HG02840 (cell line): ENCODE data around the gene RHEB.
A peak's percentile ranks its signal among the peaks of the same experiment; 100 is the strongest.

ENCODE experiments used
- ATAC-seq: cut with Tn5 transposase; IDR thresholded peaks from one replicate; pipeline ENCODE4 v1.9.1; 2021; ENCODE audit warnings: mild to moderate bottlenecking, moderate library complexity, moderate number of reproducible peaks; ENCODE audit not compliant: unreplicated experiment, low FRiP score

The RHEB gene

GRCh38 chr7:151481650-151482505, 37.8 kb downstream of the RHEB start:
- no peak for ATAC-seq

GRCh38 chr7:151477867-151478266, 41.8 kb downstream of the RHEB start:
- no peak for ATAC-seq

- peak; percentile 43 for ATAC-seq
These were observed 46.9 kb downstream of the RHEB start for GRCh38 chr7:151472644-151473380.

- no peak for ATAC-seq
These were observed 49.0 kb downstream of the RHEB start for GRCh38 chr7:151470711-151471110.

- no peak for ATAC-seq
These were observed 50.4 kb downstream of the RHEB start for GRCh38 chr7:151469281-151469680.

- ATAC-seq, result no peak
These were observed 51.3 kb downstream of the RHEB start for GRCh38 chr7:151468217-151469018.

- no peak for ATAC-seq
These were observed 54.5 kb downstream of the RHEB start for GRCh38 chr7:151465169-151465568.

GRCh38 chr7:151462306-151462779, 57.4 kb downstream of the RHEB start:
- no peak for ATAC-seq

- ATAC-seq, result no peak
These were observed 57.8 kb downstream of the RHEB start for GRCh38 chr7:151461942-151462230.

- no peak for ATAC-seq
These were observed 58.4 kb downstream of the RHEB start for GRCh38 chr7:151461096-151461941.

- ATAC-seq, result no peak
These were observed 59.2 kb downstream of the RHEB start for GRCh38 chr7:151460474-151460855.

GRCh38 chr7:151459726-151460473, 59.8 kb downstream of the RHEB start:
- no peak for ATAC-seq

- ATAC-seq, result no peak
These were observed 62.2 kb downstream of the RHEB start for GRCh38 chr7:151457534-151457933.

- ATAC-seq, result no peak
These were observed 62.9 kb downstream of the RHEB start for GRCh38 chr7:151456782-151457181.

- ATAC-seq, result no peak
These were observed 63.4 kb downstream of the RHEB start for GRCh38 chr7:151456276-151456675.

- no peak for ATAC-seq
These were observed 64.0 kb downstream of the RHEB start for GRCh38 chr7:151455690-151456089.

- ATAC-seq, result no peak
These were observed 64.7 kb downstream of the RHEB start for GRCh38 chr7:151454932-151455530.

GRCh38 chr7:151454305-151454704, 65.4 kb downstream of the RHEB start:
- ATAC-seq, result no peak

- no peak for ATAC-seq
These were observed 66.3 kb downstream of the RHEB start for GRCh38 chr7:151453326-151453791.
